Erythroblast (primary cell): ENCODE measurements around the gene ACAT2.
"Not testable (repeated sequence)": the region's sequence is repeated elsewhere in the genome, so short reads cannot be mapped to it uniquely, and the experiment has no call there.

Experiments
- DNase-seq, 2 experiments: peaks; one replicate each; lab custom pipeline; 2025; lab: John Stamatoyannopoulos, UW
- GATA1 ChIP-seq: IDR thresholded peaks from 2 replicates; pipeline ENCODE4 v1.6.1; 2011; ENCODE audit warnings: low read depth, mild to moderate bottlenecking, control low read depth, low read length, moderate library complexity
- POLR2A ChIP-seq: IDR thresholded peaks from 2 replicates; pipeline ENCODE4 v1.6.1; 2011; ENCODE audit warnings: mild to moderate bottlenecking, low read length

Gene ACAT2

GRCh38 chr6:159777240-159777904 lies 15.5 kb downstream of the ACAT2 start:
- TF ChIP-seq GATA1: no peak
- no peak for TF ChIP-seq POLR2A

GRCh38 chr6:159778131-159778530 lies 16.3 kb downstream of the ACAT2 start:
- TF ChIP-seq POLR2A (no peak), GATA1 (no peak)
- DNase-seq: no peak

More at GRCh38 chr6:159777240-159777904, 15.5 kb downstream of the ACAT2 start:
- no peak for DNase-seq

GRCh38 chr6:159778542-159779103 lies 16.8 kb downstream of the ACAT2 start:
- no peak for TF ChIP-seq POLR2A
- no peak for TF ChIP-seq GATA1

GRCh38 chr6:159788276-159788675 lies 26.4 kb downstream of the ACAT2 start:
- TF ChIP-seq POLR2A (no peak), GATA1 (no peak)
- peak in 1 of 2 experiments; percentile 22 for DNase-seq

More at GRCh38 chr6:159778542-159779103, 16.8 kb downstream of the ACAT2 start:
- no peak for DNase-seq

- TF ChIP-seq GATA1 (no peak), POLR2A (no peak)
- DNase-seq: peak; percentile 68 to 73
These were observed 27.0 kb downstream of the ACAT2 start for GRCh38 chr6:159788753-159789376.

- TF ChIP-seq POLR2A (peak; percentile 90), GATA1 (no peak)
- DNase-seq: peak; percentile 99 to 100
These were observed 27.7 kb downstream of the ACAT2 start, which contains the start of gene TCP1 for GRCh38 chr6:159789377-159790148. Gene TCP1 (minus strand): TSS chr6:159789602. CDS start chr6:159789468, 134 bp downstream.

GRCh38 chr6:159790149-159790955 lies 28.5 kb downstream of the ACAT2 start, which contains the start of gene MRPL18:
Gene MRPL18 (plus strand): TSS chr6:159790467. CDS start chr6:159790588, 121 bp downstream.
- DNase-seq: peak; percentile 95 to 98
- TF ChIP-seq POLR2A (peak; percentile 71), GATA1 (no peak)

- TF ChIP-seq POLR2A (no peak), GATA1 (no peak)
- peak; percentile 30 to 33 for DNase-seq
These were observed 29.2 kb downstream of the ACAT2 start for GRCh38 chr6:159790956-159791598.

GRCh38 chr6:159794976-159795375 lies 33.1 kb downstream of the ACAT2 start:
- not testable (repeated sequence) for DNase-seq

- no peak for DNase-seq
- no peak for TF ChIP-seq GATA1
- TF ChIP-seq POLR2A: no peak
These were observed 35.7 kb downstream of the ACAT2 start for GRCh38 chr6:159797554-159797953.

GRCh38 chr6:159800141-159800865 lies 38.5 kb downstream of the ACAT2 start, which contains the start of gene PNLDC1:
Gene PNLDC1 (plus strand): TSS chr6:159800276. CDS start chr6:159800308, 32 bp downstream.
- TF ChIP-seq GATA1: no peak
- no peak for DNase-seq

- TF ChIP-seq POLR2A (no peak), GATA1 (no peak)
- no peak for DNase-seq
These were observed 40.1 kb downstream of the ACAT2 start for GRCh38 chr6:159801935-159802334.
